Measurements from ENCODE around the gene CILP.
"Not testable (repeated sequence)": the region's sequence is repeated elsewhere in the genome, so short reads cannot be mapped to it uniquely, and the experiment has no call there.

Gene CILP

DNA sequence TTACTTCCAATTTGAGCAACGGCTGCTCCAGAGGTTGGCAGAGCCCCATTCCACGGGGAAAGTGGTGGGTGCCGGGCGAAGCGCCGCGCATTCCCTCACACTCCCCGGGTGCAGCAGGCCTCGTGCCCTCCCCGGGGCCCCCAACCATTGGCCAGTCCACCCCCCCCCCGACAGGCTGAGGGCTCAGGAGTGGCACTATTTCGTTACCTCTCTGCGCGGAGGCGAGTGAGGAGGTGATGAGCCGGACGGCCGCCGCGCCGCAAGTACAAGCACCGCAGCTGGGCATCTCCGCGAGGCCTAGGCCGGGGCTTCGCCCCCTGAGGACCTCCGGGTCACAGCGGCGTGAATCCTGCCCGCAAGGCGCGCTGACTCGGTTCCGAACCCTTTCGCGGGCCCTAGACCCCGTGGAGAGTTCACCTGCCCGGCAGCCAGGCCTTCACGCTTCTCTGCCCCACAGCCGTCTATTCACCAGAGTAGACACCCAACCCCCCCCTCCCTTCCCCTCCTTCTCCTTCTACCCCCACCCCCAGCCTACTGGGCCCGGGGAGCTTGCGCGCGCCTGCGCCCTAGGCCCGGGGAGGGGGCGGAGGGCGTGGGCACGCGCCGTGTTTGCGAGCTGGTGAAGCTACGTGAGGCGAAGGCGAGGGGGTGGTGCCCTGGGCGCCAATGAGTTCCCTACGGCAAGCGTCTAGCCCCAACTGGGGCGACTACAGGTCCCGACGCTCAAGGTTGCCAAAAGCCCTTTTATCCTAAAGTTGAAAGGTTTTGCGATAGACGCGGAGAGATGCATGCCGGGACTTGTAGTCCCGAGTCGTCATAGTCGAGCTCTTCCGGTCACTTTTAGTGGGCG is 26.2 kb downstream of the CILP start, which contains the start of gene CLPX:
Gene CLPX, minus strand, starts transcription at position 475 of the 850 bp plus-strand sequence. Its CDS starts 189 bp downstream, at position 286.
- H3K4me3 Mint-ChIP-seq: peak within 1 kb of the TSS; percentile 97
- H3K36me3 Mint-ChIP-seq (ENCODE audit: low read depth): peaks cover 16% of the 10 kb centered on the region
- H3K27ac Mint-ChIP-seq: peak within 1 kb of the TSS; percentile 97
- peaks cover 38% of the 10 kb centered on the region for H3K4me1 Mint-ChIP-seq
- no peaks in the 10 kb centered on the region for H3K9me3 Mint-ChIP-seq
- H3K27me3 Mint-ChIP-seq (ENCODE audit: low read depth, poor library complexity): peaks cover 3% of the 10 kb centered on the region
- peak; percentile 82 for DNase-seq
- TF ChIP-seq, protein P1, sequence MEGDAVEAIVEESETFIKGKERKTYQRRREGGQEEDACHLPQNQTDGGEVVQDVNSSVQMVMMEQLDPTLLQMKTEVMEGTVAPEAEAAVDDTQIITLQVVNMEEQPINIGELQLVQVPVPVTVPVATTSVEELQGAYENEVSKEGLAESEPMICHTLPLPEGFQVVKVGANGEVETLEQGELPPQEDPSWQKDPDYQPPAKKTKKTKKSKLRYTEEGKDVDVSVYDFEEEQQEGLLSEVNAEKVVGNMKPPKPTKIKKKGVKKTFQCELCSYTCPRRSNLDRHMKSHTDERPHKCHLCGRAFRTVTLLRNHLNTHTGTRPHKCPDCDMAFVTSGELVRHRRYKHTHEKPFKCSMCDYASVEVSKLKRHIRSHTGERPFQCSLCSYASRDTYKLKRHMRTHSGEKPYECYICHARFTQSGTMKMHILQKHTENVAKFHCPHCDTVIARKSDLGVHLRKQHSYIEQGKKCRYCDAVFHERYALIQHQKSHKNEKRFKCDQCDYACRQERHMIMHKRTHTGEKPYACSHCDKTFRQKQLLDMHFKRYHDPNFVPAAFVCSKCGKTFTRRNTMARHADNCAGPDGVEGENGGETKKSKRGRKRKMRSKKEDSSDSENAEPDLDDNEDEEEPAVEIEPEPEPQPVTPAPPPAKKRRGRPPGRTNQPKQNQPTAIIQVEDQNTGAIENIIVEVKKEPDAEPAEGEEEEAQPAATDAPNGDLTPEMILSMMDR (IDR thresholded peaks at IDR 0.05): no peak

DNA sequence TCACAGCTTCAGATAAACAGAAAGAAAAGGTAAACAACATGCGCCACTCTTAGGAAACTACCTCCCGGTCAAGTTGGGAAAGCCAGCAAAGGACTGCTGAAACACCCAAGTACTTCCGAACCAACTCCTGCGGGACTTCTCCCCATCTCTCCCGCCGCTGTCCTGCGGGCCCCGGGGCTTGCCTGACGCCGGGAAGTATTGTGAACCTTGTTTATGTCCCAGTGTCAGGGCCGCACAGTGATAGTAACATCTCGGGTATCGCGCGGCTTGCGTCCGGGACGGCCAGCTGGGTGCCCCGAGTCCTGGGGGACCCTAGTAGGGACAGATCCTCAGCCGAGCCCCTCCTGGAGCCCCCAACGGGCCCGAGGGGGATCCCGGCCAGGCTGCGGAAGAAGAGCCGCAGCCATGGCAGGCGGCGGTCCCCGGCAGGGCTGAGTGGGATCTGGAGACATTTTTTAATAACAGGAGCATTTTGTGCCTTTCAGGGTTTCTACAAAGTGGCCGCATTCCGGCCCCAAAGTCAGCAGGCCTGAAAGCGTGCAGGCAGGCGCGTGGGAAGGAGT is 26.9 kb downstream of the CILP start:
- H3K27ac Mint-ChIP-seq: peak overlapping the region; percentile 97
- H3K4me3 Mint-ChIP-seq: peak overlapping the region; percentile 97
- TF ChIP-seq, protein P1 (IDR thresholded peaks at IDR 0.05): no peak
- no peaks in the 10 kb centered on the region for H3K9me3 Mint-ChIP-seq
- peaks cover 3% of the 10 kb centered on the region for H3K27me3 Mint-ChIP-seq (ENCODE audit: low read depth, poor library complexity)
- peaks cover 23% of the 10 kb centered on the region for H3K36me3 Mint-ChIP-seq (ENCODE audit: low read depth)
- peaks cover 38% of the 10 kb centered on the region for H3K4me1 Mint-ChIP-seq
- peak; percentile 63 for DNase-seq

DNA sequence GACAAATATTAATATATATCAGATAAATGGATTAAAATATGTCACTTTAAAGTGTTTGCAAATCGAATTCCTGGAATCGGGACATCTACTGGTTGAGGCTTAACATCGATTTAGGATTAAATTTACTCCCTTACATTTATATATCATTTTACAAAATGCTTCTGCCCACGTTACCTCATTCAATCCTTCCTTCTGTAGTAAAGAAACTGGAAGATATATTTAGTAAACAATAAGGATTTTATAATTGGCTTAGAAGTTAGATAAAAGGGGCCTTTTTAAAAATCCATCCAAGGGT is 27.5 kb downstream of the CILP start:
- H3K27ac Mint-ChIP-seq: peak overlapping the region; percentile 97
- H3K9me3 Mint-ChIP-seq: no peaks in the 10 kb centered on the region
- peak overlapping the region; percentile 97 for H3K4me3 Mint-ChIP-seq
- peaks cover 3% of the 10 kb centered on the region for H3K27me3 Mint-ChIP-seq (ENCODE audit: low read depth, poor library complexity)
- no peak for DNase-seq
- TF ChIP-seq, protein P1 (IDR thresholded peaks at IDR 0.05): no peak
- H3K4me1 Mint-ChIP-seq: peaks cover 33% of the 10 kb centered on the region
- peaks cover 28% of the 10 kb centered on the region for H3K36me3 Mint-ChIP-seq (ENCODE audit: low read depth)

DNA sequence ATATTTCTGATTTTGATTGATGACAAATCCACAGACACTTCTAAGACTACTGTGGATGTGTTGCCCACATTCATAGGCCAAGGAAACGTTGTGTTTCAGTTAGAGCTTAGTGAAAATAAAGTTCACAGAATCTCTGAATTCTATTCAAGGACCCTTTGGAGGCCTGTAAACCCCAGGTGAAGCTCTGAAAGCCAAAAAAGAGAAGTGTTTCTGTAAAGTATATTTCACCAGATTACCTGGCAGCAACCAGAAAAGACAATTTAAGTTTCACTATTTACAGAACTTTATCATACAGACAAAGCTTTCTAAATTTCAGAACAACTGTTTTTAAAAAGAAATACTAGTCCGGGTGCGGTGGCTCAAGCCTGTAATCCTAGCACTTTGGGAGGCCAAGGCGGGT is 28.7 kb downstream of the CILP start:
- Mint-ChIP-seq H3K36me3 (ENCODE audit: low read depth) (peaks cover 34% of the 10 kb centered on the region), H3K4me3 (peak overlapping the region; percentile 97), H3K27ac (no peak overlapping the region), H3K9me3 (no peaks in the 10 kb centered on the region), H3K4me1 (peaks cover 32% of the 10 kb centered on the region), H3K27me3 (ENCODE audit: low read depth, poor library complexity) (peaks cover 3% of the 10 kb centered on the region)
- TF ChIP-seq, protein P1 (IDR thresholded peaks at IDR 0.05): no peak
- no peak for DNase-seq

DNA sequence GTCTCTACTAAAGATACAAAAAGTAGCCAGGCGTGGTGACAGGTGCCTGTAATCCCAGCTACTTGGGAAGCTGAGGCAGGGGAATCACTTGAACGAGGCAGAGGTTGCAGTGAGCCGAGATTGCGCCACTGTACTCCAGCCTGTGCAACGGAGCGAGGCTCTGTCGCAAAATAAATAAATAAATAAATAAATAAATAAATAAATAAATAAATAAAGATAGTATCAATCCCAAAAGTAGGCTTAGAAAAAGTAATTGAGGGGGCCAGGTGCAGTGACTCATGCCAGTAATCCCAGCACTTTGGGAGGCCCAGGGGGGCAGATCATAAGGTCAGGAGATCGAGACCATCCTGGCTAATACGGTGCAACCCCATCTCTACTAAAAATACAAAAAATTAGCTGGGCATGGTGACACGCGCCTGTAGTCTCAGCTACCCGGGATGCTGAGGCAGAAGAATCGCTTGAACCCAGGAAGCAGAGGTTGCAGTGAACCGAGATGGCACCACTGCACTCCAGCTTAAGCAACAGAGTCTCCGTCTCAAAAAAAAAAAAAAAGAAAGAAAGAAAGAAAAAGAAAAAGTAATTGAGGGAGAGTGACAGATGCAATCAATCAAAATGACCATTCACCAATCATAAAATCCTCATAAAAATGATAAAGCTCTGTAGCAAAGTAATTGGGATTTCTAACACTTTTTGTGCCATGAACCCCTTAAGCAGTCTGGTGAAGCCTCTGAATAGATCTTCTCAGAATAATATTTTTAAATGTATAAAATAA is 29.5 kb downstream of the CILP start:
- not testable (repeated sequence) for H3K9me3 Mint-ChIP-seq; DNase-seq; H3K27me3 Mint-ChIP-seq (ENCODE audit: low read depth, poor library complexity); H3K27ac Mint-ChIP-seq
- Mint-ChIP-seq H3K36me3 (ENCODE audit: low read depth) (peaks cover 41% of the 10 kb centered on the region), H3K4me3 (peak overlapping the region; percentile 25), H3K4me1 (peaks cover 32% of the 10 kb centered on the region)

DNA sequence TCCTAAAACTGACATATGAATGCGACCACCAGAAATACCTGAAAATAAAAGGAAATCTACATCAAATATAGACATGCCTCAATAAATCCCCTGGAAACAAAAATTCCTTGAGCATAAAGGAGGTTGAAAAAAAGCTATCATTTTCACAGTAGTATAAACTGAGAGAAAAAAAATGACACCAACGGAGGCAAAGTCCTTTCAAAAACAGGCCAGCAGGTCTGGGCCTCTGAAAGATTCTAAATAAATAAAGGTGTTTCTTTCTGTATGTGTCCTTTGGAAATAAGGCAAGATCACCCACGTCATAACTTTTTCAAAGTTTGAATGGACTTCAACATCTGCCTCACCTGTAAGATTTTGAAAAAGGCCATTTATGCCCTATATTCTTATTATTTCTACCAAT is 31.1 kb downstream of the CILP start:
- H3K4me1 Mint-ChIP-seq: peaks cover 27% of the 10 kb centered on the region
- no peak overlapping the region for H3K27ac Mint-ChIP-seq
- no peak overlapping the region for H3K4me3 Mint-ChIP-seq
- peaks cover 52% of the 10 kb centered on the region for H3K36me3 Mint-ChIP-seq (ENCODE audit: low read depth)
- TF ChIP-seq, protein P1 (IDR thresholded peaks at IDR 0.05): no peak
- no peaks in the 10 kb centered on the region for H3K9me3 Mint-ChIP-seq
- no peak for DNase-seq
- H3K27me3 Mint-ChIP-seq (ENCODE audit: low read depth, poor library complexity): peaks cover 3% of the 10 kb centered on the region
